ENCODE measurements around the gene TRIM51G. TPM values are rescaled to one million over a fixed set of nuclear protein-coding genes. Genes with fewer than 3 reads are reported as not detected.
"Not testable (repeated sequence)": the region's sequence is repeated elsewhere in the genome, so short reads cannot be mapped to it uniquely, and the experiment has no call there.

The TRIM51G gene, protein sequence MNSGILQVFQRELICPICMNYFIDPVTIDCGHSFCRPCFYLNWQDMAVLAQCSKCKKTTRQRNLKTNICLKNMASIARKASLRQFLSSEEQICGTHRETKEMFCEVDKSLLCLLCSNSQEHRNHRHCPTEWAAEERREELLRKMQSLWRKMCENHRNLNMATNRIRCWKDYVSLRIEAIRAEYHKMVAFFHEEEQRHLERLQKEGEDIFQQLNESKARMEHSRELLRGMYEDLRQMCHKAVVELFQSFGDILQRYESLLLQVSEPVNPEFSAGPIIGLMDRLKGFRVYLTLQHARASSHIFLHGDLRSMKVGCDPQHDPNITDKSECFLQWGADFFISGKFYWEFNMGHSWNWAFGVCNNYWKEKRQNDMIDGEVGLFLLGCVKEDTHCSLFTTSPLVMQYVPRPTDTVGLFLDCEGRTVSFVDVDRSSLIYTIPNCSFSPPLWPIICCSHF
- polyA plus RNA-seq (2013, experiment 1 of 2) = not detected
- polyA plus RNA-seq (2013, experiment 2 of 2) = not detected

DNA sequence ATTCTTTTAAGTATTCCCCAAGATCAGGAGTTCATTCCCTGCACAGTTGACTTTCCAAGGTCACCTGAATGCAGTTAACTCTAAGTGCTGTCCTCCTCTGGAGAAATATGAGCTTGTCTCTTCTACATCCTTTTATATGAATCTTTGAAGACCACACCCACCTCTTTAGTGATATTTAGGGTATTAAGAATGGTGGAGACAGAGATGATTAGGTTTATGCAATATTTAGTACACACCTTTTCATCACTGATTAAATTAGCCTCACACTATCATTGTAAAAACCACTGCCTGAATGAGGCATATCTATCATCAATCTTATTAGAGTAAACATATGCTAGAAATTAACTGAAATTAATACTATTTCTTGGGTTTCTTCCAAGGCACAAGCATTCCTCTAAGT lies at the start of gene TRIM51G:
TRIM51G (minus strand) TSS at position 101 of the 400 bp plus-strand sequence. CDS start 2,190 bp downstream, outside the sequence.
- not testable (repeated sequence) for H2BK120ac ChIP-seq (ENCODE audit: low read depth, low read length); H2BK12ac ChIP-seq (ENCODE audit: low read length in 2 of 2); H3K9ac ChIP-seq (ENCODE audit: low read length); H3K4ac ChIP-seq (ENCODE audit: low read depth in 1 of 2, low read length in 2 of 2); H3K27ac ChIP-seq (ENCODE audit: low read length, poor library complexity, severe bottlenecking); H3K36me3 ChIP-seq (ENCODE audit: control insufficient read depth in 1 of 2, insufficient read depth in 2 of 2, low read depth in 1 of 2, low read length in 2 of 2); H3K4me1 ChIP-seq (ENCODE audit: control insufficient read depth, insufficient read depth, low read depth, low read length); H2BK15ac ChIP-seq (ENCODE audit: low read depth, poor library complexity, severe bottlenecking); H4K91ac ChIP-seq (ENCODE audit: low read length); H3K18ac ChIP-seq (ENCODE audit: low read depth in 1 of 2, low read length in 2 of 2); DNase-seq; H3K4me3 ChIP-seq (ENCODE audit: insufficient read depth in 1 of 2, low read depth in 1 of 2, low read length in 2 of 2); H3K79me1 ChIP-seq (replicated peaks; ENCODE audit: low read length, poor library complexity, severe bottlenecking); H4K8ac ChIP-seq (ENCODE audit: low read length); H3K23ac ChIP-seq (ENCODE audit: low read length in 2 of 2); H3K9me3 ChIP-seq (ENCODE audit: control insufficient read depth, low read length); H2AK5ac ChIP-seq (ENCODE audit: low read length, severe bottlenecking); H3K4me2 ChIP-seq (ENCODE audit: low read length, poor library complexity, severe bottlenecking); H3K14ac ChIP-seq (ENCODE audit: low read length in 2 of 2); H2AFZ ChIP-seq (ENCODE audit: low read depth, low read length); H2BK5ac ChIP-seq (ENCODE audit: low read depth, low read length, poor library complexity, severe bottlenecking); H3K27me3 ChIP-seq (ENCODE audit: control insufficient read depth in 1 of 2, insufficient read depth in 1 of 2, low read length in 2 of 2)

DNA sequence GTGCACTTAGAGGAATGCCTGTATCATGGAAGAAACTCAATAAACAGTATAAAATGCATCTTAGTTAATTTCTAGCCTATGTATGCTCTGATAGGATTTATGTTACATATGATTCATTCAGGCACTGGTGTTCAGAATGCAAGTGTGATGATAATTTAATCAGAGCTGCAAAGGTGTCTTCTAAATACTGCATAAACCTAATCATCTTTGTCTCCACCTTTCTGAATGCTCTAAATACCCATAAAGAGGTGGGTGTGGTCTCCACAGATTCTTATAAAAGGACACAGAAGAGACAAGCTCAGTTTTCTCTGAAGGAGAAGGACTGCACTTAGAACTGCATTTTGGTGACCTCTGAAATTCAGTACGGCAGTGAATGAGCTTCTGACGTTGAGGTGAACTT lies 44.8 kb upstream of the TRIM51G start, which contains the start of gene TRIM49B:
TRIM49B (plus strand) TSS at position 301 of the 400 bp plus-strand sequence. CDS start 2,777 bp downstream, outside the sequence.
- H4K8ac ChIP-seq (ENCODE audit: low read length); H3K27me3 ChIP-seq (ENCODE audit: control insufficient read depth in 1 of 2, insufficient read depth in 1 of 2, low read length in 2 of 2); H3K4me2 ChIP-seq (ENCODE audit: low read length, poor library complexity, severe bottlenecking); H4K91ac ChIP-seq (ENCODE audit: low read length); H2BK12ac ChIP-seq (ENCODE audit: low read length in 2 of 2); H3K4me3 ChIP-seq (ENCODE audit: insufficient read depth in 1 of 2, low read depth in 1 of 2, low read length in 2 of 2); DNase-seq; H3K27ac ChIP-seq (ENCODE audit: low read length, poor library complexity, severe bottlenecking); H3K18ac ChIP-seq (ENCODE audit: low read depth in 1 of 2, low read length in 2 of 2); H3K14ac ChIP-seq (ENCODE audit: low read length in 2 of 2); H2AK5ac ChIP-seq (ENCODE audit: low read length, severe bottlenecking); H2BK5ac ChIP-seq (ENCODE audit: low read depth, low read length, poor library complexity, severe bottlenecking); H2BK120ac ChIP-seq (ENCODE audit: low read depth, low read length); H2AFZ ChIP-seq (ENCODE audit: low read depth, low read length); H3K9ac ChIP-seq (ENCODE audit: low read length); H3K23ac ChIP-seq (ENCODE audit: low read length in 2 of 2); H3K36me3 ChIP-seq (ENCODE audit: control insufficient read depth in 1 of 2, insufficient read depth in 2 of 2, low read depth in 1 of 2, low read length in 2 of 2); H2BK15ac ChIP-seq (ENCODE audit: low read depth, poor library complexity, severe bottlenecking); H3K9me3 ChIP-seq (ENCODE audit: control insufficient read depth, low read length); H3K4ac ChIP-seq (ENCODE audit: low read depth in 1 of 2, low read length in 2 of 2); H3K79me1 ChIP-seq (replicated peaks; ENCODE audit: low read length, poor library complexity, severe bottlenecking); H3K4me1 ChIP-seq (ENCODE audit: control insufficient read depth, insufficient read depth, low read depth, low read length): not testable (repeated sequence)
- 67% methylated on average over 1 of the region's 2 CpGs for WGBS

- H2BK12ac ChIP-seq (ENCODE audit: low read length in 2 of 2); H3K4me3 ChIP-seq (ENCODE audit: insufficient read depth in 1 of 2, low read depth in 1 of 2, low read length in 2 of 2); H3K18ac ChIP-seq (ENCODE audit: low read depth in 1 of 2, low read length in 2 of 2); H3K27me3 ChIP-seq (ENCODE audit: control insufficient read depth in 1 of 2, insufficient read depth in 1 of 2, low read length in 2 of 2); DNase-seq; H4K91ac ChIP-seq (ENCODE audit: low read length); H3K9me3 ChIP-seq (ENCODE audit: control insufficient read depth, low read length); H3K4ac ChIP-seq (ENCODE audit: low read depth in 1 of 2, low read length in 2 of 2); H2BK5ac ChIP-seq (ENCODE audit: low read depth, low read length, poor library complexity, severe bottlenecking); H2AK5ac ChIP-seq (ENCODE audit: low read length, severe bottlenecking); H3K36me3 ChIP-seq (ENCODE audit: control insufficient read depth in 1 of 2, insufficient read depth in 2 of 2, low read depth in 1 of 2, low read length in 2 of 2); H2BK120ac ChIP-seq (ENCODE audit: low read depth, low read length); H3K23ac ChIP-seq (ENCODE audit: low read length in 2 of 2); H3K14ac ChIP-seq (ENCODE audit: low read length in 2 of 2); H3K79me1 ChIP-seq (replicated peaks; ENCODE audit: low read length, poor library complexity, severe bottlenecking); H3K9ac ChIP-seq (ENCODE audit: low read length); H3K27ac ChIP-seq (ENCODE audit: low read length, poor library complexity, severe bottlenecking); H3K4me2 ChIP-seq (ENCODE audit: low read length, poor library complexity, severe bottlenecking); H2AFZ ChIP-seq (ENCODE audit: low read depth, low read length); H4K8ac ChIP-seq (ENCODE audit: low read length); H2BK15ac ChIP-seq (ENCODE audit: low read depth, poor library complexity, severe bottlenecking); H3K4me1 ChIP-seq (ENCODE audit: control insufficient read depth, insufficient read depth, low read depth, low read length): not testable (repeated sequence)
- 96% methylated on average over 23 of the region's 25 CpGs for WGBS
Observed at GRCh38 chr11:48968592-48968991, 15.1 kb downstream of the TRIM51G start.

DNA sequence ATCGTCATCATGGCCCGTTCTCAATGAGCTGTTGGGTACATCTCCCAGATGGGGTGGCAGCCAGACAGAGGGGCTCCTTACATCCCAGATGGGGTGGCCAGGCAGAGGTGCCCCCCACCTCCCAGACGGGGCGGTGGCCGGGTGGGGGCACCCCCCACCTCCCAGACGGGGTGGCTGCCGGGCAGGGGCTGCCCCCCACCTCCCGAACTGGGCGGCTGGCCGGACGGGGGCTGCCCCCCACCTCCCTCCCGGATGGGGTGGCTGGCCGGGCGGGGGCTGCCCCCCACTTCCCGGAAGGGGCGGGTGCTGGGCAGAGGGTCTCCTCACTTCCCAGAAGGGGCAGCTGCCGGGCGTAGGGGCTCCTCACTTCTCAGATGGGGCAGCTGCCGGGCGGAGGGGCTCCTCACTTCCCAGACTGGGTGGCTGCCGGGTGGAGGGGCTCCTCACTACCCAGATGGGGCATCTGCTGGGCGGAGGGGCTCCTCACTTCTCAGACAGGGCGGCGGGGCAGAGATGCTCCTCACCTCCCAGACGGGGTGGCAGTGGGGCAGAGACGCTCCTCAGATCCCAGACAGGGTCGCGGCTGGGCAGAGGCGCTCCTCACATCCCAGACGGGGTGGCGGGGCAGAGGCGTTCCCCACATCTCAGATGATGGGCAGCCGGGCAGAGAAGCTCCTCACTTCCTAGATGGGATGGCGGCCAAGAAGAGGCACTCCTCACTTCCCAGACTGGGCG lies 28.2 kb downstream of the TRIM51G start:
- not testable (repeated sequence) for H3K4ac ChIP-seq (ENCODE audit: low read depth in 1 of 2, low read length in 2 of 2); H2BK5ac ChIP-seq (ENCODE audit: low read depth, low read length, poor library complexity, severe bottlenecking); H3K27me3 ChIP-seq (ENCODE audit: control insufficient read depth in 1 of 2, insufficient read depth in 1 of 2, low read length in 2 of 2); H3K4me1 ChIP-seq (ENCODE audit: control insufficient read depth, insufficient read depth, low read depth, low read length); H3K18ac ChIP-seq (ENCODE audit: low read depth in 1 of 2, low read length in 2 of 2); H3K36me3 ChIP-seq (ENCODE audit: control insufficient read depth in 1 of 2, insufficient read depth in 2 of 2, low read depth in 1 of 2, low read length in 2 of 2); H3K4me3 ChIP-seq (ENCODE audit: insufficient read depth in 1 of 2, low read depth in 1 of 2, low read length in 2 of 2); H3K14ac ChIP-seq (ENCODE audit: low read length in 2 of 2); H3K27ac ChIP-seq (ENCODE audit: low read length, poor library complexity, severe bottlenecking); H3K79me1 ChIP-seq (replicated peaks; ENCODE audit: low read length, poor library complexity, severe bottlenecking); H2BK120ac ChIP-seq (ENCODE audit: low read depth, low read length); H2BK12ac ChIP-seq (ENCODE audit: low read length in 2 of 2); H2AFZ ChIP-seq (ENCODE audit: low read depth, low read length); H2AK5ac ChIP-seq (ENCODE audit: low read length, severe bottlenecking); DNase-seq; H3K23ac ChIP-seq (ENCODE audit: low read length in 2 of 2); H2BK15ac ChIP-seq (ENCODE audit: low read depth, poor library complexity, severe bottlenecking); H4K8ac ChIP-seq (ENCODE audit: low read length); H3K4me2 ChIP-seq (ENCODE audit: low read length, poor library complexity, severe bottlenecking); H4K91ac ChIP-seq (ENCODE audit: low read length); H3K9ac ChIP-seq (ENCODE audit: low read length); H3K9me3 ChIP-seq (ENCODE audit: control insufficient read depth, low read length)
- WGBS = 75% methylated on average over 32 of the region's 35 CpGs
